Measurements from ENCODE around the gene LASP1.
A peak's percentile ranks its signal among the peaks of the same experiment; 100 is the strongest.

The LASP1 gene

GRCh38 chr17:38889745-38890409, 20.0 kb downstream of the LASP1 start:
- DNase-seq: no peak

- DNase-seq: no peak
Measured at GRCh38 chr17:38890410-38890746, 20.5 kb downstream of the LASP1 start.

- DNase-seq: no peak
Measured at GRCh38 chr17:38891441-38891840, 21.6 kb downstream of the LASP1 start.

- DNase-seq: peak; percentile 7
Measured at GRCh38 chr17:38892083-38892482, 22.2 kb downstream of the LASP1 start.

DNA sequence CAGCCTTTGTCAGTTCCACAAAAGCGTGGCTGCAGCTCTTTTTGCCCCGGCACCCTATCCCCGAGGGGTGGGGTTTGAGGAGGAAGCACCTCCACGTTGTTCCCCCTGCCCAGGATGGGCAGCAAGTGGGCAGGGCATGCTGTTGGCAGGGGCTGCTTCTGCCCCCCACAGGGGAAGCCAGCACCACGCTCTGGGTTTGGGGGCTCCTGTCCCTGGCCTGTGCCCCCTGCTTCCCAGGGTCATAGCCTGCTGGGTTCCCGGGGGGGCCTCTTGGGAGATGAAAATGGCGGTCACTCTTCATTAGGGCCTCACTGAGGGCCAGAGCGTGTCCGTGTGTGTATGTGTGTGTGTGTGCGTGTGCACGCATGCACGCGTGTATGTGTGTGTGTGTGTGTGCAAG, 22.8 kb downstream of the LASP1 start:
- no peak for DNase-seq

GRCh38 chr17:38893113-38893512, 23.3 kb downstream of the LASP1 start:
- no peak for DNase-seq

GRCh38 chr17:38893607-38894006, 23.7 kb downstream of the LASP1 start:
- no peak for DNase-seq

DNA sequence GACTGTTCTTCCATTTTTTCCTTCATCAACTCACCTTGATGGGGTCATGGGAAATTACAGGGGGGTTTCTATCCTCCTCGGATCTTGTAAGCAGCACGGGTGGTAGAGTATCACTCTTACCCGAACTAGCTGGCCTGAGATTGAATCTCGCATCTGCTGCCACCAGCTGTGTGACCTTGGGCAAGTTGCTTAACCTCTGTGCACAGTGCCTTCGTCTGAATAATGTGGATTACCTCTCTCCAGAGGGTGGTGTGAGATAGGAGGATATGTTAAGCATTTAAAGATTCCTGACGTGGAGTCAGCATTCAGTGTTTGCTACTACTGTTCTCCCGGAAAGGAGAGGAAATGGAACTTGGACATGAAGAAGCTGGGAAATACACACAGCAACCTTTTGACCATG, 24.4 kb downstream of the LASP1 start:
- no peak for DNase-seq

DNA sequence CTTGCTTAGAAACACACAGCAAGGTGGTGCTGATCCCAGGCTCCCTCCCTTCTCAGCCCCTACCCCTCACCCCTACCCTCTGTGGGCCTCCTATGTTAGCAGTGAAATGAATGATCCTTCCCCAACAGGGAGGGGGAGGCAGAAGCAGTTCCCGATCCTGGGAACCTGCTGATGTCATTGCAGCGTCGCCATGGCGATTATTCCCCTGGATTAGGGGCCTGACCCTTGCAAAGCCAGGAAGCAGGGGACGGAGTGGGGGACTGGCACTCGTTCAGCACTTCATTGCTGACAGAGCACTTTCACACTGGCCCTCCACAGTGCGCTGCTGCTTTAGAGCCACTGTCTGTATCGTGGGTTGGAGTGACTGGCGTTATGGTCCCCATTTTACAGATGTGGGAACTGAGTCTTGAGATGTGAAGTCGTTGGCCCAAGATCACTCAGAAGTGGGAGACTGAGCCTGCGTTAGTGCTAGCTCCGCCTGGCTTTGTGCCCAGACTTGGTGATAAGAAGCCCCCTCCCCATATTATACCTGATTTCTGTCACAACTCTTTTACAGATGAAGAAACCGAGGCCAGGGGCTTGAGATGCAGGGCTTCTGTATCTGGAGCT, 26.6 kb downstream of the LASP1 start:
- DNase-seq: no peak

DNA sequence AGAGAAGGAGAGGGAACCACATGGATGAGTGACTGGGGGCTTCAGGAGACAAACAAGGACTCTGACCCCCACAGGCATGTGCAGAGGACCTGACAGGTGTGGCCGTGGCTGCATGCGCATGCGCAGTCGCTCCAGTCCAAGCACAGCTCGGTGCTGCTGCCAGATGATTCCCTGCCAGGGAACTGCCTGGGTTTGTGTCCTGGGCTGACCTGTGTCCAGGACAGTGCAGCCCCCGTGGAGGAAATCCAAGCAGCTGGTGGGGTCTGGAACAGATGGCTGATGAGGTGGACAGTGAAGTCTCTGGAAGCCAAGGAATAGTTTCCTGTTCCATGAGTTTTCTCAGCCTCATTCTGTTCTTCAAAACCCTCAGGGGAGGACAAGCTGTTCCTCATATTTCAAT, 27.3 kb downstream of the LASP1 start:
- no peak for DNase-seq

GRCh38 chr17:38897671-38898290, 27.9 kb downstream of the LASP1 start:
- DNase-seq: no peak

GRCh38 chr17:38898291-38898679, 28.4 kb downstream of the LASP1 start:
- no peak for DNase-seq

DNA sequence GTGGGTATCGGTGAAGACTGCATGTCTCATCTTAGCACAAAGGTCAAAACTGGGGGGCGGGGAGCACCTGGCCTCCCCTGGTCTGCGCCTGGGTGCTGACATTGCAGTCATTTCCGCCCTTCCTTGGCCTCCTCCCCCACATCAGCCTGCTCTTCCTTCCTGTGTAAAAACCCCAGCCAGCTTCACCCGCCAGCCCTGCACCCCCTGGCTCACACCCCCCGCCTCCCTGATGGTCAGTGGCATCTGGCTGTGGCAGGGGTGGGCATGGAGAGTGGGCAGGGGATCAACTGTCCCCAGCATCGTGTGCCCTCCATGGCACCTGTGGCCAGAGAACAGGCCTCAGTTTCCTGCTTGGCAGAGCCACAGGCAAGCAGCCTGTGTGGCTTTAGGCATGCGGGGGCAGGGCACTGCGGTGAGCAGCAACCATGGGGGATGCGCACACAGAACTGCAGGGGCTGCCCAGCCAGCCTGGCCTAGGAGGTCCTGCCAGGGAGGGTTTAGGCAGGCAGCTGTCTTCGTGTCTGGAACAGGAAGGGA, 29.0 kb downstream of the LASP1 start:
- DNase-seq: peak; percentile 87

DNA sequence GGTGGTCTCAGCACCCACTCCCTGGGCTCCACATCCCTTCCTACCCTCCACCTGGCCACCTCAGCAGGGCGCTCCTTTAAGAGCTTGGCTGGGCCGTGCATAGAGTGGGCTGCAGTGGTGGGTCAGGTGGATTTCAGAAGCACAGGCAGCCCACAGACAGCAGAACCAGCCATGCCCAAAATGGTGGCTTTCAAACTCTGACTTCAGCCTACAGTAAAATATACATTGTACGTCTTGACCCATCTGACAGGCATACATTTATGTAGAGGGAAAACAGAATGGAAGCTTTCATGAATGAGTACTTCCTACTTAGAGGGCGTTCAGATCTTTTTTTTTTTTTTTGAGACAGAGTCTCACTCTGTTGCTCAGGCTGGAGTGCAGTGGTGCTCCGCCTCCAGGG, 29.6 kb downstream of the LASP1 start:
- no peak for DNase-seq

GRCh38 chr17:38900978-38901656, 31.3 kb downstream of the LASP1 start:
- peak; percentile 9 for DNase-seq

GRCh38 chr17:38903404-38903803, 33.5 kb downstream of the LASP1 start:
- no peak for DNase-seq

DNA sequence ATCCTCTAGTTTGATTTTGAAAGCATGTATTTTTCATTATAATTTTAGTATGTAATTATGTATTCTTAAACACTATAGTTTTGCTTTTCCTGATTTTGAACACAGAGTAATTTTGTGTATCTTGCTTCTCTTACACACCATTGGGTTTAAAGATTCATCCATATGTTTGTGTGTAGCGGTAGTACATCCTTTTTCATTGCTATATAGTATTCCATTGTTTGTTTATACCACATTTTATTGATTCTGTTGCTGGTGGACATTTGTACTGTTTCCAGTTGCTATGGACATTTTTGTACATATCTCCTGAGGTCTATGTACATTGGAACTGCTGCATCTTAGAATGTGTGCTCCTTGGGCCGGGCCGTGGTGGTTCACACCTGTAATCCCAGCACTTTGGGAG, 35.0 kb downstream of the LASP1 start:
- no peak for DNase-seq

DNA sequence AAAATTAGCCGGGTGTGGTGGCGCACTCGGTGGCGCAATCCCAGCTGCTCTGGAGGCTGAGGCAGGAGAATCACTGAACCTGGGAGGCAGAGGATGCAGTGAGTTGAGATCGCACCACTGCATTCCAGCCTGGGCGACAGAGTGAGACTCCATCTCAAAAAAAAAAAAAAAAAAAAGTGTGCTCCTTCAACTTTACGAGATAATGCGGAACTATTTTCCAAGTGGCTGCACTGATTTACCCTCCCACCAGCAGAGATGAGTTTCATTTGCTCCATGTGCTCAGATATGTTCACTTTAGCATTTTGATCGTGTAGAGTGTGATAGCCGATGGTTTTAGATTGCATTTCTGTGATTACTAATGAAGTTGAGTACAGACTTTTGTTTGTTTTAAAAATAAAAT, 35.5 kb downstream of the LASP1 start:
- DNase-seq: no peak

DNA sequence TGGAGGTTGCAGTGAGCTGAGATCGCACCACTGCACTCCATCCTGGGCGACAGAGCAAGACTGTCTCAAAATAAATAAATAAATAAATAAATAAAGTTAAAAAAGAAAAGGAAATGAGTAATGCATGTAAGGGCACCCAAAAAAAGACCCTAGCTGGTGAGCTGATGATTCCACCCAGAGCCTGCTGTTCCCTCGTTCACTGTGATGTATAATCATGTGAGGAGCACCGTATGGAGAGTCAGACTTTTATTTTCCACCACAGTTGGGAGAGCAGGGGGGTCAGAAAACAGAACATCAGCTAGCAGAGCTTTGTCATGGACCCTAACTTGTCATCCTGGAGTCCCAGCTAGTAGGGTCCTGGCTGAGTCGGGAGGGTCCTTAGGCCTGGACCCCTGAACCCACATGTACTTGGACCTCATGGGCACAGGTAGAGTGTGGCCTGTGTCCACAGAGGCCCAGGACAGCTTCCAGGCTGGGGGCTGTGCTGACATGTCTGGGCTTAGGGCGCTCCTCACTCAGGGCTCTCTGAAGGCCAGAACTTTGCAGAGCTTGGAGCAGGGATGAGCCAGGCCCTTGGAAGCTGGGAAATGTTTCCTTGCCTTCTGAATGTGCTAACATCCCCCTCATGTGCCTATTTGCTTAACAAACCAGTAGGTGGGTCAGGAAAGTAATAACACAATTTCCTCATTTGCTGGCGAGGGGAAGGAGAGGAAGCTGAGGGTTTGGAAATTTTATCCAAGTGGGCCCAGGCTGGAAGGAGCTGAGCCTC, 36.8 kb downstream of the LASP1 start:
- no peak for DNase-seq

DNA sequence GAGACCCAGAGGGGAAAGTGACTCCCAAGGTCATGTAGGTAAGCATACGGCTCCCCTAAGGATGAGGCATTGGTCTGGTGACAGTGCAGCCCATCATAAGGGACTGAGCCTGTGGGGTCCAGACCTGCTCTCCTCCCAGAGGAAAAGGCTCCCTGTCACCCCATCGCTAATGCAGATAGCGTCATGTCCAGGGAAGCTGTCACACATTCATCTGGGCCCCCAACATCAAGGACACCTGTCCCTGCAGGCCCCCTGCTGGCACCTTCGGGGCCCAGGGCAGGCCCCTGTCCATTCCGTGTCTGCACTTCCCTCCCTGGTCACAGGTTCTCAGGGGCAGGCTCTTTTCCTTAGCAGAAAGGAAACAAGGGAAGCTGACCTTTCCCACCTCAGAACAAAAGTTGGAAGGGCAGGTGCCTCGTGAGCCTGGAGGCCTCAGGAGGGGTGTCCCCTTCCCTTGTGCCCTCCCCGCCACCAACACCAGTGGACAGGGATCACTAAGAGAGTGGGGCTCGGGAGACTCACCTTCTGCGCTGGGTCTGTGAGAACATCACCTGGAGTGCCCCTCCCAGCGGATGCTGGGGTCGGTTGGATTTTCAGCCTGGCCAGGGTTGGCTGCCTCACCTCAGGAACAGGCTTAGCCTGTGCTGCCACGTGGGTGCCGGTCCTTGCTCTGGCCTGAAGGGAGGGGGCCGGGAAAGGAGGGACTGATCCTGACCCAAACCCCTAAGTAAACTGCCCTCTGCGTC, 38.2 kb downstream of the LASP1 start:
- no peak for DNase-seq

DNA sequence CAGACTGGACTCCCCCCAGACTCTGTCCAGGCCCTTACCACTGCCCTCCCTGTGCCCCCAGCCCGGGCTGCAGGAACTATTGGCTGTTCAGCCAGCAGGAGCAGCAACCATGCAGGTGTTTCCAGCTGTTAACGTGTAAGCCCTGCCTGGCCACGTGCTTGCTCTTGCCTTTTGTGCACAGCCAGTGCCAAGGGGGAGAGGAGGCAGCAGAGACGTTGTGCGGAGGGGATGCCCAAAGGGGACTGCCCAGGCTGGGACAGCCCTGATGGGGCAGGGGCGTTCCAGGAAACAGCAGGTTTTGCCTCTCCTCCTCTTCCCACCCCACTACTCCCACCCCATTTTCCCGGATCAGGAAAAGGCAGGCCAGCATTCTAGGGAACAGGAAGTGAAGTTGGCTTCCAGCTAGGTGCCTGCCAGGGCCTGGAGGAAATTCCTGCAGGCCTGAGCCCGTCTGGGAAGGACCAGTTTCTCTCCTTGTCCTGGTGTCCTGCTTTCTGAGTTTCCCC, 38.9 kb downstream of the LASP1 start:
- DNase-seq: no peak

- no peak for DNase-seq
Measured at GRCh38 chr17:38910325-38910724, 40.5 kb downstream of the LASP1 start.
